GM23248 (cell line): ENCODE data around the gene PNKP.

Experiments used
- EZH2 ChIP-seq: fragments of 200-600 bp; sonication (generic); IDR thresholded peaks from 2 replicates; pipeline ENCODE4 v1.6.1; 2018; ENCODE audit warnings: antibody characterized with exemption, mild to moderate bottlenecking; ENCODE audit not compliant: insufficient read depth, poor library complexity, severe bottlenecking
- EZH2phosphoT487 ChIP-seq: fragments of 200-600 bp; sonication (generic); IDR thresholded peaks from 2 replicates; pipeline ENCODE4 v1.6.1; 2018; ENCODE audit warnings: antibody characterized with exemption, moderate library complexity, mild to moderate bottlenecking, low read depth; ENCODE audit not compliant: insufficient read depth

DNA sequence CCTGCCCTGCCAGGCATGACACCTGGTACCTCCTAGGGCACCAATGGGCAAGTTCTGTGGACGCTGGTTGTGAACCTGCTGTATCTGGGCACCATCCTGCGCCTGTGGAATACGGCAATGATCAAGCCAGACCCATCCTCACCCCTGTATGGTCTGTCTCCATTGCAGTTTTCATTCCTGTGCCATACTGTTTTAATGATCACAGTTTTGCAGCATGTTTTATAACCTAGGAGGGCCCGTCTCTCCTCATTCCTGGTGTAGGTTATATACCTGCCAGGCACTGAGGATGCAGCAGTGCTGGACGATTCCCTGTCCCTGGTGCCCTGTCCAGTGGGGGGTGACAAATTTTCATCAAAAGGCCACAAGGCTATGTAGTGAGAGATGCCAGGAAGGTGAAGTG is 15.7 kb upstream of the PNKP start:
- TF ChIP-seq EZH2phosphoT487 = no peak
- no peak for TF ChIP-seq EZH2
